HG03378 (cell line): ENCODE measurements around the gene PMM2.
"Not testable (repeated sequence)": the region's sequence is repeated elsewhere in the genome, so short reads cannot be mapped to it uniquely, and the experiment has no call there.

Source experiments
- ATAC-seq: cut with Tn5 transposase; IDR thresholded peaks from one replicate; pipeline ENCODE4 v1.9.1; 2021; ENCODE audit warnings: mild to moderate bottlenecking, moderate library complexity; ENCODE audit not compliant: unreplicated experiment

PMM2 gene

GRCh38 chr16:8781797-8782196 is 15.8 kb upstream of the PMM2 start:
- ATAC-seq: no peak

GRCh38 chr16:8782673-8783072 is 15.0 kb upstream of the PMM2 start:
- no peak for ATAC-seq

- no peak for ATAC-seq
Measured at GRCh38 chr16:8785408-8785807, 12.2 kb upstream of the PMM2 start.

- not testable (repeated sequence) for ATAC-seq
Measured at GRCh38 chr16:8786316-8786715, 11.3 kb upstream of the PMM2 start.

GRCh38 chr16:8788578-8789172 is 9.0 kb upstream of the PMM2 start:
- no peak for ATAC-seq

- no peak for ATAC-seq
Measured at GRCh38 chr16:8795091-8795490, 2.5 kb upstream of the PMM2 start.

- ATAC-seq: no peak
Measured at GRCh38 chr16:8795818-8796217, 1.8 kb upstream of the PMM2 start.

- no peak for ATAC-seq
Measured at GRCh38 chr16:8796469-8797363, 923 bp upstream of the PMM2 start.

GRCh38 chr16:8798174-8798527 is 512 bp downstream of the PMM2 start:
- ATAC-seq: peak; percentile 3

GRCh38 chr16:8798535-8799157 is 1.0 kb downstream of the PMM2 start:
- ATAC-seq: no peak

GRCh38 chr16:8801701-8802100 is 4.1 kb downstream of the PMM2 start:
- ATAC-seq: no peak

- ATAC-seq: not testable (repeated sequence)
Measured at GRCh38 chr16:8803733-8804132, 6.1 kb downstream of the PMM2 start.

- ATAC-seq: no peak
Measured at GRCh38 chr16:8804313-8804712, 6.7 kb downstream of the PMM2 start.

- ATAC-seq: no peak
Measured at GRCh38 chr16:8806272-8806983, 8.8 kb downstream of the PMM2 start.

- ATAC-seq: no peak
Measured at GRCh38 chr16:8807189-8807588, 9.6 kb downstream of the PMM2 start.

GRCh38 chr16:8808009-8808408 is 10.4 kb downstream of the PMM2 start:
- no peak for ATAC-seq

GRCh38 chr16:8808613-8809353 is 11.1 kb downstream of the PMM2 start:
- ATAC-seq: no peak

- ATAC-seq: no peak
Measured at GRCh38 chr16:8812162-8812843, 14.7 kb downstream of the PMM2 start.

- no peak for ATAC-seq
Measured at GRCh38 chr16:8814095-8814806, 16.6 kb downstream of the PMM2 start.
